ENCODE data around the gene NAA25. TPM values are rescaled to one million over a fixed set of nuclear protein-coding genes. Genes with fewer than 3 reads are reported as not detected.
A peak's percentile ranks its signal among the peaks of the same experiment; 100 is the strongest.
"Not testable (repeated sequence)": the region's sequence is repeated elsewhere in the genome, so short reads cannot be mapped to it uniquely, and the experiment has no call there.

The NAA25 gene
- total RNA-seq, 1 experiment from 2014 or later, result 18.7 TPM

DNA sequence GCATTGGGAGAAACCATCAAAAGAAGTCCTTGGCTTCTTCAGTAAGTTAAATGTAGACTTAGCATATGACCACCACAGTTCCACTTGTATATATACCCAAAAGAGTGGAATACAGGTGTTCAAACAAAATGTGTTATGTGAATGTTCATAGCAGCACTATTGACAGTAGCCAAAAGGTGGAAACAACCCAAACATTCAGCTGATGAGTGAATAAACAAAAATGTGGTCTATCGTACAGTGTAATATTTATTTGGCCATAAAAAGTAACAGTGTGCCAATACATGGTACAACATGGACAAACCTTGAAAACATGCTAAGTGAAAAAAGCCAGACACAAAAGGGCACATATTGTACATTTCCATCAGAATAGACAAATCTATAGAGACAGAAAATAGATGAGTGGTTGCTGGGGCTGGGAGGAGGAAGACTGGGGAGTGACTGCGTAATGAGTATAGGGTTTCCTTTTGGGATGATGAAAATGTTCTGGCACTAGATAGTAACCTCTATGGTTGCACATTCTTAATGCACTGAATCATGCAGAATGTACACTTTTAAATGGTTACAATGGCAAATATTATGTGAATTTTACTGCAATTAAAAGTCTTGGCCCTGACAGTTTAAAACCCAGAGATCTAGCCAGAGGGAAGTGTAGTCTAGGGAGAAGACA lies 89.9 kb downstream of the NAA25 start:
- no peaks in the 10 kb centered on the region for H3K27me3 ChIP-seq (replicated peaks)
- H3K4me1 ChIP-seq (replicated peaks), result peaks cover 19% of the 10 kb centered on the region
- H3K4me3 ChIP-seq, result no peak overlapping the region
- peak overlapping the region; percentile 47 for H3K27ac ChIP-seq
- peaks cover 57% of the 10 kb centered on the region for H3K36me3 ChIP-seq
- no peak for DNase-seq (ENCODE audit: low read depth in 1 of 2, low spot score in 2 of 2)
- no peaks in the 10 kb centered on the region for H3K9me3 ChIP-seq (replicated peaks)

DNA sequence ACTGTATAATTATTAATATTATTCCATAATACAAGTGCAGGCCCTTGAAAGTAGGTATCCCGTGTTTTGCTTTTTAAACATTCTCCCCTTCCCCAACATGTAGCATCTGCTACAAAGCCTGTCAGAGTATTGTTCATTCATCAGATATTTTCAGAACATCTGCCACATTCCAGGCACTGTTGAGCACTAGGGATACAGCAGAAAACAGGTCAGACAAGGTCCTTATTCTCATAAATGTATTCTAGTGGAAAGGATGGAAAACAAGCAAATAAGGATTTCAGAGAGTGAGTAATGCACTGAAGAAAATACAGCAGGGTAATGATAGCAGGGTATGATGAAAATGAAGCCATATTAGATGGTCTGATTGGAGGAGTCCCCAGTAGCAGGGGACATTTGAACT lies 91.5 kb downstream of the NAA25 start:
- peaks cover 25% of the 10 kb centered on the region for H3K4me1 ChIP-seq (replicated peaks)
- DNase-seq (ENCODE audit: low read depth in 1 of 2, low spot score in 2 of 2), result no peak
- no peaks in the 10 kb centered on the region for H3K9me3 ChIP-seq (replicated peaks)
- peaks cover 44% of the 10 kb centered on the region for H3K36me3 ChIP-seq
- H3K4me3 ChIP-seq, result no peak overlapping the region
- H3K27ac ChIP-seq, result no peak overlapping the region
- no peaks in the 10 kb centered on the region for H3K27me3 ChIP-seq (replicated peaks)

DNA sequence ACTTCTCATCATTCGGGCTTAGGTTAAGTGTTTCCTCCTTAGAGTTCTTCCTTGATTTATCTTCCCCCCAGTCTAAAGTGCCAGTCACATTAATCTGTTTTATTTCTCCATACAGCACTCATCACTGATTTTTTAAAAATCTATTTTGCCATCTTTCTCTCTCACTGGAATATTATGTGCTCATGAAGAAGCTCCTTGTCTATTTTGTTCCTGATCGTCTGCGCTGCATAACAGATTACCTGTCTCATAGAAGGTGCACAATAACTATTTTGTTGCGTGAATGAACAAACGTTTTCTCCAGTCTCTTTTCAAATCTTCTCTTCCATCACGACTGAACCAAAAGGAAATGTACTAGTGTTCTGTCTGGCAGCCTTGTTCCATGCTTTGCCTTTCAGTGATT lies 92.6 kb downstream of the NAA25 start:
- H3K27ac ChIP-seq, result no peak overlapping the region
- no peaks in the 10 kb centered on the region for H3K27me3 ChIP-seq (replicated peaks)
- peaks cover 30% of the 10 kb centered on the region for H3K4me1 ChIP-seq (replicated peaks)
- peaks cover 39% of the 10 kb centered on the region for H3K36me3 ChIP-seq
- no peaks in the 10 kb centered on the region for H3K9me3 ChIP-seq (replicated peaks)
- no peak for DNase-seq (ENCODE audit: low read depth in 1 of 2, low spot score in 2 of 2)
- no peak overlapping the region for H3K4me3 ChIP-seq

GRCh38 chr12:112013601-112014402 lies 94.8 kb downstream of the NAA25 start:
- Histone ChIP-seq H3K27ac (peak overlapping the region; percentile 20), H3K9me3 (replicated peaks) (no peaks in the 10 kb centered on the region), H3K4me1 (replicated peaks) (peaks cover 22% of the 10 kb centered on the region), H3K27me3 (replicated peaks) (no peaks in the 10 kb centered on the region), H3K36me3 (peaks cover 26% of the 10 kb centered on the region), H3K4me3 (peak overlapping the region; percentile 79)
- DNase-seq (ENCODE audit: low read depth in 1 of 2, low spot score in 2 of 2), result peak; percentile 52 to 58

GRCh38 chr12:112012775-112013600 lies 95.6 kb downstream of the NAA25 start, which contains the start of the genes ERP29 and TMEM116:
Gene ERP29, plus strand, starts transcription at chr12:112013426. Its CDS starts 40 bp downstream, at chr12:112013466.
Gene TMEM116, minus strand, starts transcription at chr12:112013165. Its CDS starts 7,895 bp downstream, at chr12:112005270.
- H3K4me1 ChIP-seq (replicated peaks), result peaks cover 15% of the 10 kb centered on the region
- no peaks in the 10 kb centered on the region for H3K9me3 ChIP-seq (replicated peaks)
- no peaks in the 10 kb centered on the region for H3K27me3 ChIP-seq (replicated peaks)
- DNase-seq (ENCODE audit: low read depth in 1 of 2, low spot score in 2 of 2), result peak; percentile 94 to 98
- H3K4me3 ChIP-seq, result peak within 1 kb of the TSS; percentile 79
- peaks cover 18% of the 10 kb centered on the region for H3K36me3 ChIP-seq
- H3K27ac ChIP-seq, result peak within 1 kb of the TSS; percentile 79

DNA sequence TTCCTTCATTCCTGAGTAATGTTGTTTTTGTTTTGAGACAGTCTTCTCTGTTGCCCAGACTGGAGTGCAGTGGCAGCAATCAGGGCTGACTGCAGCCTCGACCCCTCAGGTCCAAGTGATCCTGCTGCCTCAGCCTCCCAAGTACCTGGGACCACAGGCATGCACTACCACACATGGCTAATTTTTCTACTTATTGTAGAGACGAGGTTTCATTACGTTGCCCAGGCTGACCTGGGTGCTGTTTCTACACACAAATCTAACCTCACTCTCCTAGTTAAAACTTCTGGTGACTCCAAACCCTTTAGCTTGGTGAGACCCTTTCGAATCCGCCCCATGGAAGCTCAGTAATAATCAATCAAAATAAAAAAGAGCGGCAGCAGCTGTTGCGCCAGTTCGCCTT lies 96.9 kb downstream of the NAA25 start:
- no peak for DNase-seq (ENCODE audit: low read depth in 1 of 2, low spot score in 2 of 2)
- Histone ChIP-seq H3K9me3 (replicated peaks) (no peaks in the 10 kb centered on the region), H3K4me1 (replicated peaks) (peaks cover 15% of the 10 kb centered on the region), H3K27me3 (replicated peaks) (no peaks in the 10 kb centered on the region), H3K36me3 (peaks cover 18% of the 10 kb centered on the region), H3K27ac (no peak overlapping the region), H3K4me3 (no peak overlapping the region; the same call in 1 of the 2 replicates)

GRCh38 chr12:112010415-112011344 lies 97.9 kb downstream of the NAA25 start:
- no peak overlapping the region for H3K4me3 ChIP-seq
- no peak overlapping the region for H3K27ac ChIP-seq
- H3K4me1 ChIP-seq (replicated peaks), result peaks cover 20% of the 10 kb centered on the region
- peaks cover 10% of the 10 kb centered on the region for H3K36me3 ChIP-seq
- no peaks in the 10 kb centered on the region for H3K9me3 ChIP-seq (replicated peaks)
- no peak for DNase-seq (ENCODE audit: low read depth in 1 of 2, low spot score in 2 of 2)
- no peaks in the 10 kb centered on the region for H3K27me3 ChIP-seq (replicated peaks)

DNA sequence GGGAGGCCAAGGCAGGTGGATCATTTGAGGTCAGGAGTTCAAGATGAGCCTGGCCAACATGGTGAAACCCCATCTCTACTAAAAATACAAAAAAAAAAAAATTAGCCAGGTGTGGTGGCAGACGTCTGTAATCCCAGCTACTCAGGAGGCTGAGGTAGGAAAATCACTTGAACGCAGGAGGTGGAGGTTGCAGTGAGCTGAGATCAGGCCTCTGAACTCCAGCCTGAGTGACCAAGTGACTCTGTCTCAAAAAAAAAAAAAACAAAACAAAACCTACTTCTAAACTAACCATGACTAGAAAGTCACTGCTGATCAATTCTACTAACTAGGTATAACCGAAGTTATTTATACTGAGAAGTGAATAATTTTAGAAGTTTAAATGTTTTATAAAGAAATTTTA lies 99.0 kb downstream of the NAA25 start:
- H3K36me3 ChIP-seq; H3K27ac ChIP-seq; H3K9me3 ChIP-seq (replicated peaks); H3K4me3 ChIP-seq; H3K27me3 ChIP-seq (replicated peaks); DNase-seq (ENCODE audit: low read depth in 1 of 2, low spot score in 2 of 2): not testable (repeated sequence)
- H3K4me1 ChIP-seq (replicated peaks), result peaks cover 20% of the 10 kb centered on the region

DNA sequence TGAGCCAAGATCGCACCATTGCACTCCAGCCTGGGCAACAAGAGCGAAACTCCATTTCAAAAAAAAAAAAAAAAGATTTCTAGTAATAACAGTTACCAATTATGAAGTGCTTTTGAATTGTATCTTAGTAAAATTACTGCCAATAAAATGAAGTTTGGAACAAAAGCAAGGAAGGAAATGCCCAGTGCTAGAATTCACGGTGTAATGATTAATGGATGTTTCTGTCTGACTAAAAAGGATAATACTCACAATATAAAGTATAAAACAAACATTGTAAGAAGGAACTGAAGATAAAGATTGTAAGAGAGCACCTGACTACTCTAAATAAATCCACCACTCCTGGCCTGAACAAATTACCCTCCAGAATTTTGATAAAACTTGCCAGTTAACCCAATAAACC lies 99.7 kb downstream of the NAA25 start:
- no peak for DNase-seq (ENCODE audit: low read depth in 1 of 2, low spot score in 2 of 2)
- no peaks in the 10 kb centered on the region for H3K9me3 ChIP-seq (replicated peaks)
- peaks cover 5% of the 10 kb centered on the region for H3K36me3 ChIP-seq
- H3K27ac ChIP-seq, result no peak overlapping the region
- peaks cover 16% of the 10 kb centered on the region for H3K4me1 ChIP-seq (replicated peaks)
- H3K27me3 ChIP-seq (replicated peaks), result no peaks in the 10 kb centered on the region
- no peak overlapping the region for H3K4me3 ChIP-seq

GRCh38 chr12:112007945-112008344 lies 100.6 kb downstream of the NAA25 start:
- no peaks in the 10 kb centered on the region for H3K36me3 ChIP-seq
- H3K4me3 ChIP-seq, result no peak overlapping the region
- H3K9me3 ChIP-seq (replicated peaks), result no peaks in the 10 kb centered on the region
- no peak for DNase-seq (ENCODE audit: low read depth in 1 of 2, low spot score in 2 of 2)
- no peak overlapping the region for H3K27ac ChIP-seq
- H3K4me1 ChIP-seq (replicated peaks), result peaks cover 16% of the 10 kb centered on the region
- no peaks in the 10 kb centered on the region for H3K27me3 ChIP-seq (replicated peaks)

DNA sequence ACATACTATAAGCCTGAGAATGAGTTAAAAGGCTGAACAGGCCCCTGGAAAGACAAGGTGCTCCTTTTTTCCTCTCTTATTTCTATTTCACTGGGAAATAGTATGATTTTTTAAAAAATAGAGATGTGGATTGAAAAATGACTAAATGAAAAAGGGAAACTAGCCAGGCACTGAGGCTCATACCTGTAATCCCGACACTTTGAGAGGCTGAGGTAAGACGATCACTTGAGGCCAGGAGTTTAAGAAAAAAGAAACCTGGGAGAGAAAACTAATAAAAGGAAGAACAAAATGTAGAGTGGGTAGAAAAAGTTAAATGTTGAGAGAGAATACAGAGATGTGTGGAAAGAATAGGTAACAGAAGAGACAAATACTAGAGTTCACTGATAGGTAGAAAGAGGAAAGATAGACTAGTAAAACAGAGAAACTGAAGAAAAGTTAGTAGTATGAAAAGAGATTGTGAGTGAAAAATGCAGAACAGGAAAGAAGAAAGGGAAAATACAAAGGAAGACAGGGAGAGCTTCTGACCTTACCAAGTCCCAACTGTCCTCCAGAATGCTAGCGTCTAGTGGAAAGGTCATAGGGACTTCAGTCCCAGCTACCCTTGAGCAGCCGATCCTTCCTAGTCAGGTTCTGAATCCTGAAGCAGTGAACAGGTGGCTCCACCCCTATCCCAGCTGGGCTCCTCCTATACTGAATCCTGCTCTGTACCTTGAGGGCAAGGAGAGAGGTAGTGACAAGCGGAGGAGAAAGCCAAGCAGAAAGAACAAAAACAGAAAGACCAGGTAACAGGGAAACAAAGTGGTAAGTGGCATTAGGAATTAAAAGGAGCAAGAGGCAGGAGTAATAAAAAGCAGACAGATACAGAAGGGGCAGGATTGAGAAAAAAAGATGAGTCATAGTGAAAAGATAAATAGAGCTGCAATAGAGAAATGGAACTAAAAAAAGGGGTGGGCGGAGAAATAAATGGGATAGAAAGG lies 102.9 kb downstream of the NAA25 start:
- Histone ChIP-seq H3K4me1 (replicated peaks) (peaks cover 5% of the 10 kb centered on the region; the same call in 1 of the 2 replicates), H3K36me3 (no peaks in the 10 kb centered on the region), H3K27ac (no peak overlapping the region), H3K27me3 (replicated peaks) (no peaks in the 10 kb centered on the region), H3K4me3 (no peak overlapping the region), H3K9me3 (replicated peaks) (no peaks in the 10 kb centered on the region)
- no peak for DNase-seq (ENCODE audit: low read depth in 1 of 2, low spot score in 2 of 2)

DNA sequence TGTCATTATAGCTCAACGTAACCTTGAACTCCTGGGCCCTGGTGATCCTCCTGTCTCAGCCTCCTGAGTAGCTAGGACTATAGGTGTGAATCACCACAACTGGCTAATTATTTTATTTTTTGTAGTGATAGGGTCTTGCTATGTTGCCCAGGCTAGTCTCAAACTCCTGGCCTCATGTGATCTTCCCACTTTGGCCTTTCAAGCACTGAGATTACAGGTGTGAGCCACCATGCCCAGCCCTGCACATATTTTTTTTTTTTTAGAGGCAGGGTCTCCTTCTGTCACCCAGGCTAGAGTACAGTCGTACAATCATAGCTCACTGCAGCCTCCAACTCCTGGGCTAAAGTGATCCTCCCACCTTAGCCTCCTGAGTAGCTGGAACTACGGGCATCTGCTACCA lies 104.5 kb downstream of the NAA25 start:
- no peak for DNase-seq (ENCODE audit: low read depth in 1 of 2, low spot score in 2 of 2)
- H3K9me3 ChIP-seq (replicated peaks), result no peaks in the 10 kb centered on the region
- no peaks in the 10 kb centered on the region for H3K27me3 ChIP-seq (replicated peaks)
- H3K4me1 ChIP-seq (replicated peaks), result peaks cover 5% of the 10 kb centered on the region; the same call in 1 of the 2 replicates
- H3K36me3 ChIP-seq, result no peaks in the 10 kb centered on the region
- no peak overlapping the region for H3K27ac ChIP-seq
- no peak overlapping the region for H3K4me3 ChIP-seq

Data from SJSA1 (cell line).